T-cell (primary cell): Measurements from ENCODE around the gene KLF4. TPM values are rescaled to one million over a fixed set of nuclear protein-coding genes. Genes with fewer than 3 reads are reported as not detected.
A peak's percentile ranks its signal among the peaks of the same experiment; 100 is the strongest.

ENCODE experiments used
- ATAC-seq, 4 experiments: fragments of 200-7000 bp in 3 of 4; fragments of 150-1000 bp in 1 of 4; cut with Tn5 transposase; replicated peaks in 1 of 4; 1 replicate in 3 of 4; 2 replicates in 1 of 4; pipeline ENCODE4 v1.10.0; 2021; ENCODE audit warnings: moderate library complexity in 3 of 4, mild to moderate bottlenecking in 2 of 4, moderate number of reproducible peaks in 1 of 4
- CTCF ChIA-PET, 2 donors: fragments of 300-600 bp; sonication (Branson Sonifier 250); formaldehyde crosslinking; loops; one replicate each; lab custom pipeline; 2022; ENCODE audit warnings: antibody characterized with exemption in 2 of 2; lab: Charles Lee
- POLR2A ChIA-PET, 2 donors: fragments of 300-600 bp; sonication (Branson Sonifier 250); formaldehyde crosslinking; loops; one replicate each; lab custom pipeline; 2022; ENCODE audit warnings: antibody characterized with exemption in 2 of 2; lab: Charles Lee
- DNase-seq, 35 experiments: peaks; one replicate each; pipeline versions ENCODE4 v3.0.0 to v3.0.0-alpha.2; 2013 to 2023
- H3K27ac ChIP-seq: one replicate; pipeline ENCODE4 v1.5.1; 2013; ENCODE audit warnings: low read length
- H3K27me3 ChIP-seq, 2 experiments: replicated peaks in 1 of 2; 1 replicate in 1 of 2; 2 replicates in 1 of 2; pipeline versions ENCODE4 v1.6.1 to v1.7.0; 2013; ENCODE audit warnings: low read length in 1 of 2, mixed read lengths in 1 of 2; ENCODE audit not compliant: control insufficient read depth in 2 of 2, insufficient read depth in 2 of 2; ENCODE audit errors: extremely low read depth in 1 of 2
- H3K36me3 ChIP-seq, 2 donors: 1 replicate in 1 of 2; 2 replicates in 1 of 2; pipeline versions ENCODE4 v1.6.1 to v1.7.0; 2013; ENCODE audit warnings: low read length in 1 of 2; ENCODE audit not compliant: control insufficient read depth in 2 of 2, insufficient read depth in 1 of 2; ENCODE audit errors: extremely low read depth in 1 of 2
- H3K4me1 ChIP-seq, 2 experiments: 1 replicate in 1 of 2; 2 replicates in 1 of 2; pipeline versions ENCODE4 v1.6.1 to v1.7.0; 2013; ENCODE audit warnings: low read length in 2 of 2, mixed read lengths in 1 of 2; ENCODE audit not compliant: insufficient read depth in 2 of 2, control insufficient read depth in 1 of 2; ENCODE audit errors: extremely low read depth in 1 of 2
- H3K4me3 ChIP-seq, 2 donors: 1 replicate in 1 of 2; 2 replicates in 1 of 2; pipeline versions ENCODE4 v1.5.1 to v1.7.0; 2013; ENCODE audit warnings: mild to moderate bottlenecking in 2 of 2, low read length in 1 of 2, moderate library complexity in 1 of 2; ENCODE audit not compliant: control insufficient read depth in 1 of 2; ENCODE audit errors: extremely low read depth in 1 of 2
- H3K9me3 ChIP-seq: 2 replicates; pipeline ENCODE4 v1.7.0; 2013
- H3K27ac Mint-ChIP-seq, 2 donors: one replicate each; pipeline ENCODE4 v1.8.0; 2020 to 2021; ENCODE audit warnings: mild to moderate bottlenecking in 2 of 2, mixed read lengths in 2 of 2
- H3K27me3 Mint-ChIP-seq, 2 donors: one replicate each; pipeline ENCODE4 v1.8.0; 2021 to 2022; ENCODE audit warnings: mixed read lengths in 2 of 2
- H3K36me3 Mint-ChIP-seq: one replicate; pipeline ENCODE4 v1.8.0; 2021; ENCODE audit warnings: mixed read lengths
- H3K4me1 Mint-ChIP-seq, 3 donors: one replicate each; pipeline ENCODE4 v1.8.0; 2020 to 2022; ENCODE audit warnings: mixed read lengths in 3 of 3, mild to moderate bottlenecking in 1 of 3
- H3K4me3 Mint-ChIP-seq, 3 donors: one replicate each; pipeline ENCODE4 v1.8.0; 2020 to 2022; ENCODE audit warnings: mild to moderate bottlenecking in 3 of 3, mixed read lengths in 3 of 3, moderate library complexity in 3 of 3
- H3K9me3 Mint-ChIP-seq, 3 donors: one replicate each; pipeline ENCODE4 v1.8.0; 2020 to 2022; ENCODE audit warnings: mixed read lengths in 3 of 3
- WGBS: methylation state at CpG from one replicate; pipeline ENCODE4 v1.1.5; 2013; ENCODE audit warnings: missing lambda C conversion rate; ENCODE audit not compliant: insufficient coverage; 5-methylcytosine and 5-hydroxymethylcytosine counted together
- total RNA-seq, 35 experiments: library from RNA in 6 of 35; stranded (reverse) in 6 of 35; fragments of 120-200 nt in 1 of 35; gene quantifications; one replicate each; pipeline versions ENCODE4 v1.2.1 to v1.2.4 and lab custom pipeline; 2013 to 2026

KLF4 gene
- total RNA-seq, 5 donors from 2014 or later (not counting 1 experiment from before 2014, with no cell fraction given) = 1.1 to 21.6 (median 1.5) TPM

- H3K4me3 ChIP-seq = peak overlapping the region; percentile 41 to 71
- H3K4me1 ChIP-seq = peaks cover 7 to 28% of the 10 kb centered on the region in 2 experiments
- no peaks in the 10 kb centered on the region for H3K36me3 Mint-ChIP-seq
- ATAC-seq = peak in 2 of 4 experiments; percentile 10 to 13
- no peaks in the 10 kb centered on the region for H3K9me3 Mint-ChIP-seq
- H3K27ac Mint-ChIP-seq = no peak overlapping the region
- CTCF ChIA-PET = interaction anchor here in 1 of 2 donors (0.6 kb wide), 1 partner anchor 33 kb away, joined by 3 read pairs; no protein-coding TSS in a partner anchor
- POLR2A ChIA-PET = no interaction called here
- peaks cover 32 to 58% of the 10 kb centered on the region in 2 donors for H3K27me3 Mint-ChIP-seq
- 1% methylated on average over 20 of the region's 46 CpGs for WGBS
- peaks cover 8 to 52% of the 10 kb centered on the region in 2 experiments for H3K27me3 ChIP-seq
- H3K4me1 Mint-ChIP-seq = peaks cover 20 to 25% (median 21%) of the 10 kb centered on the region in 3 donors
- H3K27ac ChIP-seq = no peak overlapping the region
- H3K36me3 ChIP-seq = no peaks in the 10 kb centered on the region
- peak overlapping the region; percentile 63 to 80 (median 67) for H3K4me3 Mint-ChIP-seq
- H3K9me3 ChIP-seq = peaks cover 2% of the 10 kb centered on the region
- DNase-seq = no peak
Observed at GRCh38 chr9:107489144-107489673, 360 bp downstream of the KLF4 start.

GRCh38 chr9:107488375-107489143 is 1.0 kb downstream of the KLF4 start:
- no peak for ATAC-seq
- POLR2A ChIA-PET = no interaction called here
- CTCF ChIA-PET = interaction anchor here in 1 of 2 donors (0.6 kb wide), 1 partner anchor 32 kb away, joined by 3 read pairs; no protein-coding TSS in a partner anchor
- Mint-ChIP-seq H3K4me3 (peak overlapping the region; percentile 63 to 80 (median 67)), H3K4me1 (peaks cover 20 to 25% (median 21%) of the 10 kb centered on the region in 3 donors), H3K27ac (no peak overlapping the region), H3K27me3 (peaks cover 30 to 59% of the 10 kb centered on the region in 2 donors), H3K9me3 (no peaks in the 10 kb centered on the region), H3K36me3 (no peaks in the 10 kb centered on the region)
- H3K9me3 ChIP-seq = peaks cover 2% of the 10 kb centered on the region
- peaks cover 8 to 52% of the 10 kb centered on the region in 2 experiments for H3K27me3 ChIP-seq
- H3K4me1 ChIP-seq = peaks cover 7 to 28% of the 10 kb centered on the region in 2 experiments
- H3K4me3 ChIP-seq = peak overlapping the region; percentile 41 to 71
- 3% methylated on average over 78 of the region's 80 CpGs for WGBS
- no peaks in the 10 kb centered on the region for H3K36me3 ChIP-seq
- H3K27ac ChIP-seq = no peak overlapping the region
- DNase-seq = peak in 4 of 35 experiments; percentile 2 to 37 (median 11)

GRCh38 chr9:107487521-107488374 is 1.8 kb downstream of the KLF4 start:
- Histone ChIP-seq H3K27me3 (peaks cover 8 to 52% of the 10 kb centered on the region in 2 experiments), H3K4me3 (peak overlapping the region; percentile 41 to 71), H3K4me1 (peaks cover 7 to 28% of the 10 kb centered on the region in 2 experiments), H3K9me3 (peaks cover 2% of the 10 kb centered on the region), H3K36me3 (no peaks in the 10 kb centered on the region), H3K27ac (no peak overlapping the region)
- no peak for ATAC-seq
- Mint-ChIP-seq H3K27me3 (peaks cover 33 to 61% of the 10 kb centered on the region in 2 donors), H3K27ac (no peak overlapping the region), H3K4me3 (peak overlapping the region in 2 of 3 donors; percentile 4 to 80), H3K4me1 (peaks cover 20 to 25% (median 21%) of the 10 kb centered on the region in 3 donors), H3K36me3 (no peaks in the 10 kb centered on the region), H3K9me3 (no peaks in the 10 kb centered on the region)
- ChIA-PET CTCF (no interaction called here), POLR2A (no interaction called here)
- DNase-seq = peak in 3 of 35 experiments; percentile 9 to 15 (median 12)
- 17% methylated on average over 91 of the region's 91 CpGs for WGBS

GRCh38 chr9:107486674-107487520 is 2.7 kb downstream of the KLF4 start:
- peaks cover 20 to 25% (median 21%) of the 10 kb centered on the region in 3 donors for H3K4me1 Mint-ChIP-seq
- peaks cover 2% of the 10 kb centered on the region for H3K9me3 ChIP-seq
- no peaks in the 10 kb centered on the region for H3K9me3 Mint-ChIP-seq
- 80% methylated on average over 27 of the region's 31 CpGs for WGBS
- no peak overlapping the region for H3K27ac Mint-ChIP-seq
- peaks cover 27 to 57% of the 10 kb centered on the region in 2 donors for H3K27me3 Mint-ChIP-seq
- peaks cover 8 to 50% of the 10 kb centered on the region in 2 experiments for H3K27me3 ChIP-seq
- no peak for ATAC-seq
- peak overlapping the region in 2 of 3 donors; percentile 13 to 80 for H3K4me3 Mint-ChIP-seq
- ChIA-PET CTCF (no interaction called here), POLR2A (no interaction called here)
- H3K4me3 ChIP-seq = no peak overlapping the region
- no peaks in the 10 kb centered on the region for H3K36me3 ChIP-seq
- H3K27ac ChIP-seq = no peak overlapping the region
- no peaks in the 10 kb centered on the region for H3K36me3 Mint-ChIP-seq
- peaks cover 7 to 28% of the 10 kb centered on the region in 2 experiments for H3K4me1 ChIP-seq
- no peak for DNase-seq

- no peak overlapping the region for H3K27ac ChIP-seq
- H3K4me3 ChIP-seq = no peak overlapping the region
- Mint-ChIP-seq H3K27ac (no peak overlapping the region), H3K27me3 (peaks cover 20 to 46% of the 10 kb centered on the region in 2 donors), H3K36me3 (no peaks in the 10 kb centered on the region), H3K4me3 (no peak overlapping the region), H3K9me3 (no peaks in the 10 kb centered on the region), H3K4me1 (peaks cover 9 to 13% (median 10%) of the 10 kb centered on the region in 3 donors)
- peaks cover 6 to 20% of the 10 kb centered on the region in 2 experiments for H3K4me1 ChIP-seq
- ChIA-PET POLR2A (no interaction called here), CTCF (no interaction called here)
- no peaks in the 10 kb centered on the region for H3K9me3 ChIP-seq
- DNase-seq = no peak
- H3K27me3 ChIP-seq = peaks cover 5 to 37% of the 10 kb centered on the region in 2 experiments
- 93% methylated on average over 4 of the region's 15 CpGs for WGBS
- ATAC-seq = no peak
- H3K36me3 ChIP-seq = no peaks in the 10 kb centered on the region
Observed at GRCh38 chr9:107485458-107486043, 4.0 kb downstream of the KLF4 start.
